ENCODE results near the gene OVOL2.

Gene OVOL2

GRCh38 chr20:17976305-17976704, 81.4 kb downstream of the OVOL2 start:
- no peak for DNase-seq (ENCODE audit: low spot score)
